Measurements from ENCODE around the gene KCNA2. TPM values are rescaled to one million over a fixed set of nuclear protein-coding genes. Genes with fewer than 3 reads are reported as not detected.

The KCNA2 gene
- total and polyA plus RNA-seq, 2 of the 4 experiments (the other 2 are of a cell fraction) = not detected

DNA sequence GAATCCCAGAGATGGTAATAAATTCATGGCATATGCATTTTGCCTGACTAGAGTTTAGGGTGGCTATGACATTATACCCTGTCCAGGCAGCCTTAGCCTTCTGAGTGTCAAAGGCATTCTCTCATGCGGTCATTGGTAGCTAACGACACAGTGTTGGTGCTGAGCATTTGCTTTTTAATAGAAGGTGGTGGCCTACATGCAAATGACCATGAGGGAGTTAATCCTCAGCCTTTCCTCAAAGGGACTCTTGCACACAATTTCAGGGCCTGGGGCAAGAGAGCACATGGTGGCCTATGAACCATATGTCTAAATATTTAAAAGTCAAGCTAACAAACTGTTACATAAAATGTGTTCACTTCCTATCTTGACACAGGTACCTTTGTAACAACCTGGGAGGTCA lies 56.3 kb downstream of the KCNA2 start:
- TF ChIP-seq, protein P1, sequence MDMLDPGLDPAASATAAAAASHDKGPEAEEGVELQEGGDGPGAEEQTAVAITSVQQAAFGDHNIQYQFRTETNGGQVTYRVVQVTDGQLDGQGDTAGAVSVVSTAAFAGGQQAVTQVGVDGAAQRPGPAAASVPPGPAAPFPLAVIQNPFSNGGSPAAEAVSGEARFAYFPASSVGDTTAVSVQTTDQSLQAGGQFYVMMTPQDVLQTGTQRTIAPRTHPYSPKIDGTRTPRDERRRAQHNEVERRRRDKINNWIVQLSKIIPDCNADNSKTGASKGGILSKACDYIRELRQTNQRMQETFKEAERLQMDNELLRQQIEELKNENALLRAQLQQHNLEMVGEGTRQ (IDR thresholded peaks at IDR 0.05; ENCODE audit: low read depth, low read length) = no peak
- no peak for TF ChIP-seq MXI1 (IDR thresholded peaks at IDR 0.05; ENCODE audit: borderline replicate concordance, low read depth, low read length)
- dilution Hi-C loops (cut with HindIII; ENCODE audit: low sequenced_read_pairs, unreplicated experiment) (no loop called here), intact Hi-C loops (cut with micrococcal nuclease) (no loop called here), in situ Hi-C loops (cut with MboI; ENCODE audit: low sequenced_read_pairs) (no loop called here)
- DNase-seq = no peak
- Histone ChIP-seq H3K23ac (ENCODE audit: low read depth, low read length) (no peak overlapping the region), H2AFZ (replicated peaks; ENCODE audit: low read length, poor library complexity) (no peak overlapping the region), H3K27me3 (ENCODE audit: control insufficient read depth, insufficient read depth, low read length) (peaks cover 24% of the 10 kb centered on the region), H3K9me1 (ENCODE audit: insufficient read depth, low read length) (no peaks in the 10 kb centered on the region), H3K9me3 (ENCODE audit: control insufficient read depth, insufficient read depth, low read length) (no peaks in the 10 kb centered on the region), H3K56ac (ENCODE audit: extremely low read depth, insufficient read depth, low read length) (no peak overlapping the region), H4K8ac (ENCODE audit: low read depth in 2 of 2, low read length in 2 of 2) (no peak overlapping the region), H3K14ac (replicated peaks; ENCODE audit: low read depth, low read length) (no peak overlapping the region), H2BK20ac (ENCODE audit: low read depth, low read length) (no peak overlapping the region), H3K4me3 (ENCODE audit: insufficient read depth, low read depth, low read length) (no peak overlapping the region), H2AK5ac (ENCODE audit: low read depth, low read length) (no peak overlapping the region), H2BK5ac (ENCODE audit: low read depth, low read length, poor library complexity, severe bottlenecking) (no peak overlapping the region), H3K27ac (ENCODE audit: insufficient read depth, low read length) (no peak overlapping the region), H3K4me2 (ENCODE audit: low read depth, low read length) (no peak overlapping the region), H2BK15ac (ENCODE audit: low read depth, low read length) (no peak overlapping the region), H3K4me1 (ENCODE audit: control insufficient read depth, insufficient read depth, low read length) (no peaks in the 10 kb centered on the region), H4K20me1 (ENCODE audit: insufficient read depth, low read length) (no peaks in the 10 kb centered on the region), H3K36me3 (ENCODE audit: control insufficient read depth, insufficient read depth, low read length) (no peaks in the 10 kb centered on the region), H3K18ac (ENCODE audit: low read depth, low read length) (no peak overlapping the region), H4K91ac (ENCODE audit: insufficient read depth, low read depth, low read length) (no peak overlapping the region), H3K4ac (ENCODE audit: low read depth, low read length) (no peak overlapping the region), H2AK9ac (replicated peaks; ENCODE audit: low read depth, low read length, poor library complexity) (no peak overlapping the region), H3K79me1 (ENCODE audit: low read depth in 1 of 2, low read length in 2 of 2) (no peaks in the 10 kb centered on the region), H4K5ac (ENCODE audit: low read depth, low read length) (no peak overlapping the region), H3K9ac (ENCODE audit: low read depth, low read length) (no peak overlapping the region), H2BK120ac (ENCODE audit: low read depth, low read length) (no peak overlapping the region)
- POLR2A ChIA-PET (ENCODE audit: unreplicated experiment) = no interaction called here
- no CpG with 5 or more reads among the region's 2 CpGs for WGBS, 2 experiments (ENCODE audit: extremely low coverage in 2 of 2, insufficient read length in 1 of 2)
- no TSS peak for BruUV-seq (replicated peaks)
- ATAC-seq (ENCODE audit: low read depth) = no peak
- CTCF ChIA-PET = no interaction called here

All from IMR-90 (cell line).